H9 (cell line): ENCODE data around the gene SSTR5. TPM values are rescaled to one million over a fixed set of nuclear protein-coding genes. Genes with fewer than 3 reads are reported as not detected.

Experiments used
- DNase-seq: peaks from one replicate; pipeline ENCODE4 v3.0.0-alpha.2; 2017
- H2AFZ ChIP-seq: one replicate; pipeline ENCODE4 v1.6.1; 2013; ENCODE audit warnings: mild to moderate bottlenecking, low read length, control low read depth, moderate library complexity
- H2AK5ac ChIP-seq: 2 replicates; pipeline ENCODE4 v1.6.1; 2013; ENCODE audit warnings: low read length, control low read depth, mixed read lengths; ENCODE audit not compliant: insufficient read length
- H2BK120ac ChIP-seq: one replicate; pipeline ENCODE4 v1.6.1; 2013; ENCODE audit warnings: low read depth, mild to moderate bottlenecking, low read length, control low read depth, inconsistent platforms; ENCODE audit not compliant: poor library complexity, severe bottlenecking
- H2BK12ac ChIP-seq: 2 replicates; pipeline ENCODE4 v1.6.1; 2013; ENCODE audit warnings: low read length, control low read depth, mixed read lengths, low read depth; ENCODE audit not compliant: insufficient read length
- H2BK15ac ChIP-seq: 2 replicates; pipeline ENCODE4 v1.6.1; 2013; ENCODE audit warnings: low read depth, low read length, control low read depth
- H2BK20ac ChIP-seq: one replicate; pipeline ENCODE4 v1.6.1; 2013; ENCODE audit warnings: low read depth, mild to moderate bottlenecking, low read length, control low read depth, inconsistent platforms; ENCODE audit not compliant: poor library complexity, severe bottlenecking
- H2BK5ac ChIP-seq: 2 replicates; pipeline ENCODE4 v1.6.1; 2013; ENCODE audit warnings: low read length, control low read depth, mixed read lengths; ENCODE audit not compliant: insufficient read length
- H3K14ac ChIP-seq: 2 replicates; pipeline ENCODE4 v1.6.1; 2013; ENCODE audit warnings: low read length, control low read depth; ENCODE audit not compliant: insufficient read depth
- H3K18ac ChIP-seq: 2 replicates; pipeline ENCODE4 v1.6.1; 2013; ENCODE audit warnings: low read depth, mild to moderate bottlenecking, mixed read lengths, low read length, control low read depth; ENCODE audit not compliant: insufficient read length
- H3K23ac ChIP-seq: 2 replicates; pipeline ENCODE4 v1.6.1; 2013; ENCODE audit warnings: low read length, control low read depth, mixed read lengths, low read depth; ENCODE audit not compliant: insufficient read length
- H3K23me2 ChIP-seq: 2 replicates; pipeline ENCODE4 v1.6.1; 2013; ENCODE audit warnings: low read depth, mild to moderate bottlenecking, mixed read lengths, low read length, control low read depth; ENCODE audit not compliant: insufficient read length, poor library complexity, severe bottlenecking
- H3K27ac ChIP-seq: 2 replicates; pipeline ENCODE4 v1.5.1; 2013; ENCODE audit warnings: low read length, control low read depth, mixed read lengths, low read depth; ENCODE audit not compliant: insufficient read length
- H3K27me3 ChIP-seq: 2 replicates; pipeline ENCODE4 v1.6.1; 2013; ENCODE audit warnings: low read length, control low read depth, inconsistent platforms; ENCODE audit not compliant: insufficient read depth
- H3K4ac ChIP-seq: 2 replicates; pipeline ENCODE4 v1.6.1; 2013; ENCODE audit warnings: low read depth, mild to moderate bottlenecking, control low read depth, inconsistent platforms, low read length, moderate library complexity
- H3K4me1 ChIP-seq: 2 replicates; pipeline ENCODE4 v1.6.1; 2013; ENCODE audit warnings: low read length, control low read depth, inconsistent platforms; ENCODE audit not compliant: insufficient read depth
- H3K4me2 ChIP-seq: 2 replicates; pipeline ENCODE4 v1.6.1; 2013; ENCODE audit warnings: low read length, control low read depth, mixed read lengths; ENCODE audit not compliant: insufficient read length, insufficient read depth
- H3K56ac ChIP-seq: 2 replicates; pipeline ENCODE4 v1.6.1; 2013; ENCODE audit warnings: low read depth, mild to moderate bottlenecking, mixed read lengths, low read length, control low read depth; ENCODE audit not compliant: insufficient read length
- H3K79me1 ChIP-seq: 2 replicates; pipeline ENCODE4 v1.6.1; 2013; ENCODE audit warnings: low read depth, mild to moderate bottlenecking, moderate library complexity, low read length, control low read depth, inconsistent platforms; ENCODE audit not compliant: insufficient read depth, poor library complexity, severe bottlenecking
- H3K79me2 ChIP-seq: 2 replicates; pipeline ENCODE4 v1.6.1; 2013; ENCODE audit warnings: low read length, control low read depth, inconsistent platforms; ENCODE audit not compliant: insufficient read depth
- H3K9ac ChIP-seq: 2 replicates; pipeline ENCODE4 v1.6.1; 2013; ENCODE audit warnings: low read length, control low read depth, mixed read lengths; ENCODE audit not compliant: insufficient read length; ENCODE audit errors: extremely low read depth
- H3K9me3 ChIP-seq: one replicate; pipeline ENCODE4 v1.6.1; 2013; ENCODE audit warnings: low read depth, low read length, inconsistent platforms; ENCODE audit not compliant: control insufficient read depth
- H3T11ph ChIP-seq: one replicate; pipeline ENCODE4 v1.6.1; 2013; ENCODE audit warnings: mild to moderate bottlenecking, low read length, control low read depth, inconsistent platforms
- H4K20me1 ChIP-seq: one replicate; pipeline ENCODE4 v1.6.1; 2013; ENCODE audit not compliant: control insufficient read depth, insufficient read length, insufficient read depth
- H4K5ac ChIP-seq: 2 replicates; pipeline ENCODE4 v1.6.1; 2013; ENCODE audit warnings: low read depth, mild to moderate bottlenecking, mixed read lengths, low read length, control low read depth; ENCODE audit not compliant: insufficient read length
- H4K8ac ChIP-seq: replicated peaks from 2 replicates; pipeline ENCODE4 v1.6.1; 2013; ENCODE audit warnings: low read length, control low read depth, mixed read lengths, low read depth; ENCODE audit not compliant: insufficient read length
- H4K91ac ChIP-seq: 2 replicates; pipeline ENCODE4 v1.6.1; 2013; ENCODE audit warnings: low read depth, mild to moderate bottlenecking, moderate library complexity, mixed read lengths, low read length, control low read depth; ENCODE audit not compliant: insufficient read length
- H3K27ac Mint-ChIP-seq, 3 experiments: 2 replicates in 2 of 3; 3 replicates in 1 of 3; pipeline ENCODE4 v1.8.0; 2020 to 2021; ENCODE audit warnings: mixed read lengths in 3 of 3, mild to moderate bottlenecking in 1 of 3, moderate library complexity in 1 of 3
- H3K27me3 Mint-ChIP-seq: 2 replicates; pipeline ENCODE4 v1.8.0; 2021; ENCODE audit warnings: low read depth, mild to moderate bottlenecking, moderate library complexity, mixed read lengths
- H3K36me3 Mint-ChIP-seq, 3 experiments: 2 replicates in 2 of 3; 3 replicates in 1 of 3; pipeline ENCODE4 v1.8.0; 2020 to 2021; ENCODE audit warnings: low read depth in 3 of 3, mixed read lengths in 3 of 3; ENCODE audit not compliant: insufficient read depth in 1 of 3
- H3K4me1 Mint-ChIP-seq, 2 experiments: 2 replicates each; pipeline ENCODE4 v1.8.0; 2020; ENCODE audit warnings: mixed read lengths in 2 of 2
- H3K4me3 Mint-ChIP-seq, 2 experiments: 2 replicates in 1 of 2; 3 replicates in 1 of 2; pipeline ENCODE4 v1.8.0; 2020 to 2021; ENCODE audit warnings: mild to moderate bottlenecking in 2 of 2, mixed read lengths in 2 of 2, moderate library complexity in 1 of 2
- H3K9me3 Mint-ChIP-seq, 2 experiments: 2 replicates in 1 of 2; 3 replicates in 1 of 2; pipeline ENCODE4 v1.8.0; 2020; ENCODE audit warnings: mild to moderate bottlenecking in 2 of 2, mixed read lengths in 2 of 2, moderate library complexity in 1 of 2
- WGBS: extraction: QIAGEN DNeasy Blood & Tissue Kit; methylation state at CpG from one replicate; pipeline ENCODE4 v1.1.7; 2013; ENCODE audit warnings: missing lambda C conversion rate, low lambda C conversion rate, mixed read lengths; ENCODE audit not compliant: insufficient read length; ENCODE audit errors: extremely low coverage; 5-methylcytosine and 5-hydroxymethylcytosine counted together
- total RNA-seq: library from RNA; stranded (reverse); gene quantifications from 2 replicates; pipeline ENCODE4 v1.2.1, GENCODE V29; 2021
- TF ChIP-seq, protein P1 (sequence below): fragments of 200-600 bp; sonication (generic); conservative IDR thresholded peaks from 3 replicates; pipeline ENCODE4 v1.8.0; 2021; ENCODE audit warnings: antibody characterized with exemption, mild to moderate bottlenecking

The SSTR5 gene
- total RNA-seq, 1 experiment from 2014 or later, result 0.22 TPM

DNA sequence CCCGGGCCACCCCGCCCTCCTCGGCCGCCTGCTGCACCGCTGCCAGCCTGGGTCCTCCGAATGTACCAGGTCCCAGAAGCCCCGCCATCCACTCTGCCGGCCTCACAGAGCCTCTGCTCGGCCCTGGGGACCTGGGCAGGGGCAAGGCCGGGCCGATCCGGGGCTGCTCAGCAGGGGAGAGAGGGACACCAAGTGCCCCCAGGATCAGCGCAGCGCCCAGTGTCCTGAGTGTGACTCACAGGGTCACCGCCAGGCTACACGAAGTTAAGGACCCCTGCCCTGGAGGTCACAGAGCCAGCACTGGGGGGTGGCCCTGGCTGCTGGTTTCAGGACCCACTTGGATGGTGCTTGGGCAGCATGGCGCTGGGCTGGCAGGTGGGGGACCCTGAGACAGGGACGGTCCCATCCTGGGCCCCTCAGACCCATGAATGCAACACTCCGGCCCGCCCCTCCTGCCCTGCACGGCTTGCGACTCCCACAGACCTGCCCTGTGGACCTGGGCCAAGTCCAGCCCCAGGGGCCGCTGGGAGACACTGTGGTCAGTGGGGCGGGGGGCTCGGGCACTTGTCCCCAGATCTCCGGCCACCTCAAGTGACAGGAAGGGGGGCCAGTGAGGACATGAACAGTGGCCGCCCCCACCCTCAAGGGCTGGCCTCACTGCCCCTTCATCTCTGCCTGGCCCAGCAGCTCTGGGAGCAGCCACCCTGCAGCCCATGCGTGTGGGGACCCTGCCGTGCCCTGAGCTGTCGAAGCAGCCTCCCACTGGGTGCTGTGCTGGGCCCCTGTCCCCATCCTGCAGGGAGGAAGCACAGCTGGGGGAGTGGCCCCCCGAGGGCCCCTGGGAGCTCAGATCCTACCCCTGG lies 23.2 kb upstream of the SSTR5 start:
- H3K4me1 Mint-ChIP-seq, result 0 out of 4 replicates have a peak, but pooled peaks cover 0 to 2% of the 10 kb centered on the region in 2 experiments
- H2AFZ ChIP-seq, result no peak overlapping the region
- H3K56ac ChIP-seq, result no peak overlapping the region

More for the DNA sequence above, 23.2 kb upstream of the SSTR5 start:
- Histone ChIP-seq H2AK5ac (no peak overlapping the region), H4K20me1 (no peaks in the 10 kb centered on the region), H3K27me3 (no peaks in the 10 kb centered on the region), H3K18ac (no peak overlapping the region), H3K4me1 (no peaks in the 10 kb centered on the region), H3K79me1 (no peaks in the 10 kb centered on the region), H3T11ph (no peak overlapping the region), H3K27ac (no peak overlapping the region), H3K79me2 (no peaks in the 10 kb centered on the region), H3K23me2 (peaks cover 4% of the 10 kb centered on the region), H2BK120ac (no peak overlapping the region), H3K23ac (no peak overlapping the region), H2BK15ac (no peak overlapping the region), H3K9ac (no peak overlapping the region), H4K5ac (no peak overlapping the region), H3K4ac (no peak overlapping the region), H4K8ac (no peak overlapping the region), H3K9me3 (no peaks in the 10 kb centered on the region), H3K14ac (no peak overlapping the region), H2BK20ac (no peak overlapping the region), H2BK5ac (no peak overlapping the region), H3K4me2 (no peak overlapping the region), H4K91ac (no peak overlapping the region), H2BK12ac (no peak overlapping the region)
- Mint-ChIP-seq H3K36me3 (no peaks in the 10 kb centered on the region), H3K9me3 (no peaks in the 10 kb centered on the region), H3K4me3 (no peak overlapping the region), H3K27me3 (peaks cover 2% of the 10 kb centered on the region; the same call in 1 of the 2 replicates), H3K27ac (no peak overlapping the region)
- TF ChIP-seq, protein P1, sequence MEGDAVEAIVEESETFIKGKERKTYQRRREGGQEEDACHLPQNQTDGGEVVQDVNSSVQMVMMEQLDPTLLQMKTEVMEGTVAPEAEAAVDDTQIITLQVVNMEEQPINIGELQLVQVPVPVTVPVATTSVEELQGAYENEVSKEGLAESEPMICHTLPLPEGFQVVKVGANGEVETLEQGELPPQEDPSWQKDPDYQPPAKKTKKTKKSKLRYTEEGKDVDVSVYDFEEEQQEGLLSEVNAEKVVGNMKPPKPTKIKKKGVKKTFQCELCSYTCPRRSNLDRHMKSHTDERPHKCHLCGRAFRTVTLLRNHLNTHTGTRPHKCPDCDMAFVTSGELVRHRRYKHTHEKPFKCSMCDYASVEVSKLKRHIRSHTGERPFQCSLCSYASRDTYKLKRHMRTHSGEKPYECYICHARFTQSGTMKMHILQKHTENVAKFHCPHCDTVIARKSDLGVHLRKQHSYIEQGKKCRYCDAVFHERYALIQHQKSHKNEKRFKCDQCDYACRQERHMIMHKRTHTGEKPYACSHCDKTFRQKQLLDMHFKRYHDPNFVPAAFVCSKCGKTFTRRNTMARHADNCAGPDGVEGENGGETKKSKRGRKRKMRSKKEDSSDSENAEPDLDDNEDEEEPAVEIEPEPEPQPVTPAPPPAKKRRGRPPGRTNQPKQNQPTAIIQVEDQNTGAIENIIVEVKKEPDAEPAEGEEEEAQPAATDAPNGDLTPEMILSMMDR, result no peak
- WGBS, result no CpG with 5 or more reads among the region's 31 CpGs
- DNase-seq, result no peak
